Stimulated activated CD4-positive, alpha-beta T cell treated with anti-CD3 and anti-CD28 coated beads, Interleukin-4, amount 100 ng/mL, for 24 hours (primary cell): ENCODE data around the gene HIPK1.
A peak's percentile ranks its signal among the peaks of the same experiment; 100 is the strongest.
"Not testable (repeated sequence)": the region's sequence is repeated elsewhere in the genome, so short reads cannot be mapped to it uniquely, and the experiment has no call there.

Source experiments
- DNase-seq: peaks from one replicate; pipeline ENCODE4 v3.0.0-alpha.2; 2020

The HIPK1 gene

DNA sequence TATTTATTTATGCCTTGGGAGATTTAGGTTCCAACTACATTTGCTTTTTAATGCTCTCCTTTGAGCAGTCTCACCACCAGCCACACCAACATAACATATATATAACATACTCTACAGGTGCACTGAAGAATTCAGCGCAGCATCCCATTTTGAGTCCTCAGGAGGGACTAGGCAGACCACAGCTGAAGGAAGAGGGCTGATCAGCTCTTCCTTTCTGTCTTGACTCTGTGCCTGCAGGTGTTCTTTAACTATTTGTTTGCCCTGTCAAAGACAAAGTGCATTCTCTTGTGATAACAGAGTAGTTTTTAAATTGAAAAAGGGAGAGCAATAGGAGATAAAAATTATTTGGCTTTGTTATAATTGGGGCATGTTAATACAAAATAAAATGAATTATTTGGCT, 17.0 kb downstream of the HIPK1 start:
- no peak for DNase-seq

DNA sequence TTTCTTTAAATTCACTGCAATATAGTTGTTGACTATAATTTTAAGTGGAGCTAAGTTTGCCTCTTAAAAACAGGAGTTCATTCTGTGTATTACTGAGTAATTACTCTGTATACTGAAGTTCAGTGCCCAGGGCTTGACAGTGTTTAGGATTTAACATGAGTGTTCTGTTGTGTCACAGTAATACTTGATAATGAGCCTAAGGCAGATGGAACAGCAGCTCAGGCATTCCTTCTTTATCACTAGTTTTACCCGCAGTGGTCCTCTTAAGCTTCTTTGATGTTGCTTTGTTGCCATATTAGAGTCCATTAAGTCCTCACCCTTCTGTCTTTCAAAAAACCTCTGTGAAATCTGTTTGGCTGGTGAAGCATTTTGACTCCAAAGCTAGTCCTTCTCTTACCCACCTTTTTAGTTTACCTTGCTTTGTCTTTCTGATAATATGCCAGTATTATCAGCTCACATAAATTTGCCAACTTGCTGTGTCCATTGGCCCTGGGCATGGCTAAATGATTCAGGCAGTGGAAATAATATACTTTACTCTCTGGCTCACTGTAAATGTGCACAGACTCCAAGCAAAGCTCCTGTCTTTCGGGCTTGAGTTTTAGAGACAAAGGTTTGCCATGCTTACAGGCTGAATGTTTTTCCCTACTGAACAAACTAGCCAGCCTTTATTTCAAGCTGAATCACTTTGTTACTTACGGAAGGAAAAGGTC, 17.7 kb downstream of the HIPK1 start:
- DNase-seq: no peak

DNA sequence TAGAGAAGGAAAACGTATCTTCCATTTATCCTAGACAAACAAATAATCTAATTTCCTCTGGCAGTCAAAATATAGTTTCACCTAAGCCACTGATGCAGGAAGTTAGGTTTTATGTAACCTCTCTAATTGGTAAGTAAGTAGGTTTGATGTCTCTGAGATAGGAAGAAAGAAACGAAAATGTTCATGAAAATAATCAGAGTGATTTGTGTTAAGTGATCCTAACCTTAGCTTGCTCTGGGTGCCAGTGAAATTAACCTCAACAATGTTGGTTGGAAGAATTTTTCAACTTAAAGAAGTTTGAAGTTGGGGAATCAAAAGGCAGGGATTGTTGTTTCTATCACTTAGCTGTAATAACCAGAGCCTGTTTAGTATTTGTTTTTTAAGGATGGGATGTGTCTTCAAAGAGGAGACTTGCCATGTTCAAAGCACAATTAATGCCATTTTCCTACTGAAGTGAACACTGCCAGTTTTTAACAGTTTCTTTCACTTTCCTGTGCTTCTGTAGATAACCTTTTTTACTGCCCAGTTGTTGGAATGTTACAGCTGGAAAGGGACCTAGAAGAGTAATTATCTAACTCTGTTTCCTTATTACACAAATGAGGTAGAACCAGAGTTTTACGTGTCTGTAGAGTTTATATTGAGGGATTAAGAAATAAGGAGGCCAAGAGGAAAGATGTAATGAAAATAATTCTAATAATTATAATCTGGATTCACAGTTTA, 18.4 kb downstream of the HIPK1 start:
- no peak for DNase-seq

DNA sequence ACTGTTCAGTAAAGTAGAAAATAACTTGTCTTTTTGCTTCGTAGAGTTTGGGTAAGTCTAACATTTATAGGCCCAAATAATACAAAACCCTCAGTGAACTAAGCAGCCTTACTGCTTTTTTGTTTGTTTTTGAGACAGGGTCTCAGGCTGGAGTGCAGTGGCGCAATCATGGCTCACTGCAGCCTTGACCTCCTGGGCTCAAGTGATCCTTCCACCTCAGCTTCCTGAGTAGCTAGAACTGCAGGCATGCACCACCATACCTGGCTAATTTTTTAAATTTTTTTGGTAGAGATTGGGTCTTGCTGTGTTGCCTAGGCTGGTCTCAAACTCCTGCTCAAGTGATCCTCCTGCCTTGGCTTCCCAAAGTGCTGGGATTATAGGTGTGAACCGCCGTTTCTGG, 19.0 kb downstream of the HIPK1 start:
- not testable (repeated sequence) for DNase-seq

DNA sequence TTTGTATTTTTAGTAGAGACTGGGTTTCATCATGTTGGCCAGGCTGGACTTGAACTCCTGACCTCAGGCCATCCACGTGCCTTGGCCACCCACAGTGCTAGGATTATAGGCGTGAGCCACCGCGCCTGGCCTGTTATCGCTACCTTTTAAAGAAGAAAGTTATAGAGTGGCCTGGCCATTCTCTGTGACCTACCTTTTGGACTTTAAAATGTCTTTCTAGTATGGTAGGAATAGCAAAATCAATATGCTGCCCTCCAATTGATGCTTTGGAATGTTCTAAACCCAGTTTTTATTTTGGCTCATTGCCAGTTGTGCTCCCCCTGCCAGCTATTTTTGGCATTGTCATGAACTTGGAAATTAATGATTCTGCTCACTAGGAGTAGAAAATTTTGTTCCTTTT, 19.9 kb downstream of the HIPK1 start:
- DNase-seq: no peak

DNA sequence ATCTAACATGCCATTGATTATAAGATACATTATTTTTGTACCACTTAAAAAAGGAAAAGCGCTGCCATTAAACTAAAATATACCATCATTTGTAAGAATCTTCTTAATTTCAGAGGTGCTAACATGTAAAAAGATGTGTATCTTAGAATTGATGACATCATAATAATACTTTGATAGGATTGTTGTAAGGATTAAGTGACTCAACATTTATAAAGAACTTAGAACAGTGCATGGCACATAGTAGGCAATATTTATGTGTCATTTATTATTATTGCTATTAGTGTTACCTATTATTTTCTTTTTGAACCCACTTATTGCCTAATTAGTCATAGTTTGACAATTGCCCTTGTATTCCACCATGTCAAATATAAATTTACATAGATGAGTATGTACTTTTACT, 21.8 kb downstream of the HIPK1 start:
- DNase-seq: no peak

DNA sequence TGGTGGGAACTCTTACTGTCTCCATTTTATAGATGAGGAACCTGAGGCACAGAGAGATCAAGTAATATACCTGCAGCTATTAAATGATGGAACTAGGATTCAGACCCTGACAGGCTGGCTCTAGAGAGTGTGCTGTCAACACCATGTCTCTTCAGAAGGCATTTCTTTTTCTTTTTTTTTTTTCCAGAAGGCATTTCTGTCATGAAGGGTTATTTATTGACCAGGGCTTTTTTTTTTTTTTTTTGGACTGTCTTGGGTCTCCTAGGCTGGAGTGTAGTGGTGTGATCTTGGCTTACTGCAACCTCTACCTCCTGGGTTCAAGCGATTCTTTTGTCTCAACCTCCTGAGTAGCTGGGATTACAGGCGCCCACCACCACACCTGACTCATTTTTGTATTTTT, 22.6 kb downstream of the HIPK1 start:
- no peak for DNase-seq

DNA sequence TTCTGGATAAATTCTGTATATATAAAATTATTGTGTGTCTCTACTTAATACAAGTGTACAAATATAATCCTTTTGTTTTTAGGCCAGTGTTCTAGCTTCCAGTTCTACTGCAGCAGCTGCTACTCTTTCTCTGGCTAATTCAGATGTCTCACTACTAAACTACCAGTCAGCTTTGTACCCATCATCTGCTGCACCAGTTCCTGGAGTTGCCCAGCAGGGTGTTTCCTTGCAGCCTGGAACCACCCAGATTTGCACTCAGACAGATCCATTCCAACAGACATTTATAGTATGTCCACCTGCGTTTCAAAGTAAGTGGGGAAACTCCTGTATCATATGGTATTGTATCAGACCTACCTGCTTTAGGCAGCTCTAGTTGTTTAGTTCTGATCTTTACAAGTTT, 28.9 kb downstream of the HIPK1 start:
- no peak for DNase-seq

DNA sequence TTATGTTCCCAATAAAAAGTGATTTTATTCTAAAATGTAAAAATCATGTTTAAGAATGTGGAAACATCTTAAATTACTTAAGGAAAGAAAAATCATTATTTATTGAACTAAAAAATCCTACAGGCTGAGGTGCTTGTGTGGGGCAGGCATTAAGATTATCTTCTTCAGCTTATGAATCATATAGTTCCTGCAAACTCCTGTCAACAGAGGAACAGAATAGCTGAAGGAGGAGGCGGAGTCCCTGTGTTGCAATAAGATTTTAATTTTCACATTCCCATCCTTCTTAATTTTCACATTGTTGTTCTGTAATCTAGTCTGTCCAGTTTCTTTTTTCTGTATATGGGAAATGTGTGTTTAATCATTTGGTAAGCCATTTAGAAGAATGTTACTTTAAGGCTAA, 29.6 kb downstream of the HIPK1 start:
- no peak for DNase-seq

DNA sequence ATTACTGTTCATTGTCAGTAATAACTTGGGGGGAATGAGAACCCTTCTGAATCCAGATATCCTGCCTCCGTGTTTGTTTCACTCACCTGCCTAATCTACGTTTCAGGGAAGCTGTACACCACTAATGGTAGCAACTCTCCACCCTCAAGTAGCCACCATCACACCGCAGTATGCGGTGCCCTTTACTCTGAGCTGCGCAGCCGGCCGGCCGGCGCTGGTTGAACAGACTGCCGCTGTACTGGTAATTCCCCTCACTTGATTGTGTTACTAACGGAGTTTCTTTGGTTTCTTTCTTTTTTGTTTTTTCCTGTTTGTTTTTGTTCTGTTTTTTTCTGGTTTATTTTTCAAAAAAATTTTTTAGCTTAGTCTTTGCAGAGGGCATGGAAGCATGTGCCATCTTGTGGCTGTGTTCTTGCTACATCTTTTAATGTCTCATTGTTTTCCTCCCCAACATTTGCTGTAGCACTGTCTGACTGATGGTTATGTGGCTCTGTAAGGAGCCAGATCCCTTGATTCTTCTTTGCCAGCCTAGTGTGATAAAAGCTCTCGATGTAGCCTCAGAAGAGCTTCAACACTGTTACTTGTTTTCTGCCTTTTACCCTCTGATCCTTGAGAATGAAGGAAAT, 34.3 kb downstream of the HIPK1 start:
- DNase-seq: no peak

DNA sequence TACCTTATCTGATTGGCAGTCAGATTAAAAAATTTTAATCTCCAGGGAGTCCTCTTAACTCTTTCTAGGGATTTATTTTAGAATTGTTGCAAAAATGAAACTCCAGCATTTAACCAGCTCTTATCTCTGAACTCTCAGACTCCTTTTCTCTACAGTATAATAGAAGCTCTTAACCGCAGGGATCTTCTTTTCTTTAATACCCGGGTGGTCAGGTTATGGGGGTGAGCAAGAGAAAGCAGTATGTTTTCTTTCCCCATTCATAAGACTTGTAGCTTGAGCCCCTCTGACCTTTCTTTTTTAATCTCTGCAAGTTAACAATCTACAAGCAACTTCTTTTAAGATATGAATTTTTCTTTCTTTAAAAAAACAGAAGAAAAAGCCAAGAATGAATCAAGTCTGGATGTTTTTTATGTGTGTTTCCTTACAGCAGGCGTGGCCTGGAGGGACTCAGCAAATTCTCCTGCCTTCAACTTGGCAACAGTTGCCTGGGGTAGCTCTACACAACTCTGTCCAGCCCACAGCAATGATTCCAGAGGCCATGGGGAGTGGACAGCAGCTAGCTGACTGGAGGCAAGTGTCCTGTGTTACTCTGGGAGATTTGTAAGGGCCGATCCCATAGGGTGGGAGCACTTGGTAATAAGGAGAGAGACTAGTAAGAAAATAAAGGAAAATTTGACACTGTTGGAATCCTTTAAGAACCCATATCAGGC, 36.7 kb downstream of the HIPK1 start:
- DNase-seq: no peak

DNA sequence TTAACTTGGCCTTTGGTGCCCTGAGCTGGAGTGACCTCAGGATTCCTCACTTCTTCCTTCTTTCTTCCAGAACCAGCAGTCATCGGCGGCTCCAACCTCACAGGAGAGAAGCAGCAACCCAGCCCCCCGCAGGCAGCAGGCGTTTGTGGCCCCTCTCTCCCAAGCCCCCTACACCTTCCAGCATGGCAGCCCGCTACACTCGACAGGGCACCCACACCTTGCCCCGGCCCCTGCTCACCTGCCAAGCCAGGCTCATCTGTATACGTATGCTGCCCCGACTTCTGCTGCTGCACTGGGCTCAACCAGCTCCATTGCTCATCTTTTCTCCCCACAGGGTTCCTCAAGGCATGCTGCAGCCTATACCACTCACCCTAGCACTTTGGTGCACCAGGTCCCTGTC, 43.8 kb downstream of the HIPK1 start:
- no peak for DNase-seq

DNA sequence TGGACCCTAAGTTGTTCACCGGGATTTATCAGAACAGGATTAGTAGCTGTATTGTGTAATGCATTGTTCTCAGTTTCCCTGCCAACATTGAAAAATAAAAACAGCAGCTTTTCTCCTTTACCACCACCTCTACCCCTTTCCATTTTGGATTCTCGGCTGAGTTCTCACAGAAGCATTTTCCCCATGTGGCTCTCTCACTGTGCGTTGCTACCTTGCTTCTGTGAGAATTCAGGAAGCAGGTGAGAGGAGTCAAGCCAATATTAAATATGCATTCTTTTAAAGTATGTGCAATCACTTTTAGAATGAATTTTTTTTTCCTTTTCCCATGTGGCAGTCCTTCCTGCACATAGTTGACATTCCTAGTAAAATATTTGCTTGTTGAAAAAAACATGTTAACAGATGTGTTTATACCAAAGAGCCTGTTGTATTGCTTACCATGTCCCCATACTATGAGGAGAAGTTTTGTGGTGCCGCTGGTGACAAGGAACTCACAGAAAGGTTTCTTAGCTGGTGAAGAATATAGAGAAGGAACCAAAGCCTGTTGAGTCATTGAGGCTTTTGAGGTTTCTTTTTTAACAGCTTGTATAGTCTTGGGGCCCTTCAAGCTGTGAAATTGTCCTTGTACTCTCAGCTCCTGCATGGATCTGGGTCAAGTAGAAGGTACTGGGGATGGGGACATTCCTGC, 46.2 kb downstream of the HIPK1 start:
- DNase-seq: no peak

DNA sequence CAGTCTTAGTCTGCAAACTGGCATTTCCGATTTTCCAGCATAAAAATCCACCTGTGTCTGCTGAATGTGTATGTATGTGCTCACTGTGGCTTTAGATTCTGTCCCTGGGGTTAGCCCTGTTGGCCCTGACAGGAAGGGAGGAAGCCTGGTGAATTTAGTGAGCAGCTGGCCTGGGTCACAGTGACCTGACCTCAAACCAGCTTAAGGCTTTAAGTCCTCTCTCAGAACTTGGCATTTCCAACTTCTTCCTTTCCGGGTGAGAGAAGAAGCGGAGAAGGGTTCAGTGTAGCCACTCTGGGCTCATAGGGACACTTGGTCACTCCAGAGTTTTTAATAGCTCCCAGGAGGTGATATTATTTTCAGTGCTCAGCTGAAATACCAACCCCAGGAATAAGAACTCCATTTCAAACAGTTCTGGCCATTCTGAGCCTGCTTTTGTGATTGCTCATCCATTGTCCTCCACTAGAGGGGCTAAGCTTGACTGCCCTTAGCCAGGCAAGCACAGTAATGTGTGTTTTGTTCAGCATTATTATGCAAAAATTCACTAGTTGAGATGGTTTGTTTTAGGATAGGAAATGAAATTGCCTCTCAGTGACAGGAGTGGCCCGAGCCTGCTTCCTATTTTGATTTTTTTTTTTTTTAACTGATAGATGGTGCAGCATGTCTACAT, 47.6 kb downstream of the HIPK1 start:
- DNase-seq: no peak

DNA sequence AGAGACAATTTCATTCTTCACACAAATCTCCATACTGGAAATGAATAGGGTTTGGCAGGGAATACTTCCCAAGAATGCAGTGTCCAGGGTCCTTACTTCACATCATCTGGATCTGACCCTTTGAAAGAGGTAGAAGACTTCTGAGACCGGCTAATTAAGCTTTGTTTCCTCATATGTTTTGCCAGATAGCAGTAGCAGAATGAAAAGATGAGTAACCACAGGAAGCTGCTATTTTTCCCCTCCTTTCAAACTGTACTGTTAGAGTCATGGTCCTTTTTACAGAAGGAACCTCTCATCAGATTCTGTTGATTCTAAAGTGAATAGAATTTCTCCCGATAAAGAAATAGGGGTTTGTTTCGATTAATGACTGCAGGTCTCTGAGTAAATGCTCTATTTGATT, 48.8 kb downstream of the HIPK1 start:
- no peak for DNase-seq

DNA sequence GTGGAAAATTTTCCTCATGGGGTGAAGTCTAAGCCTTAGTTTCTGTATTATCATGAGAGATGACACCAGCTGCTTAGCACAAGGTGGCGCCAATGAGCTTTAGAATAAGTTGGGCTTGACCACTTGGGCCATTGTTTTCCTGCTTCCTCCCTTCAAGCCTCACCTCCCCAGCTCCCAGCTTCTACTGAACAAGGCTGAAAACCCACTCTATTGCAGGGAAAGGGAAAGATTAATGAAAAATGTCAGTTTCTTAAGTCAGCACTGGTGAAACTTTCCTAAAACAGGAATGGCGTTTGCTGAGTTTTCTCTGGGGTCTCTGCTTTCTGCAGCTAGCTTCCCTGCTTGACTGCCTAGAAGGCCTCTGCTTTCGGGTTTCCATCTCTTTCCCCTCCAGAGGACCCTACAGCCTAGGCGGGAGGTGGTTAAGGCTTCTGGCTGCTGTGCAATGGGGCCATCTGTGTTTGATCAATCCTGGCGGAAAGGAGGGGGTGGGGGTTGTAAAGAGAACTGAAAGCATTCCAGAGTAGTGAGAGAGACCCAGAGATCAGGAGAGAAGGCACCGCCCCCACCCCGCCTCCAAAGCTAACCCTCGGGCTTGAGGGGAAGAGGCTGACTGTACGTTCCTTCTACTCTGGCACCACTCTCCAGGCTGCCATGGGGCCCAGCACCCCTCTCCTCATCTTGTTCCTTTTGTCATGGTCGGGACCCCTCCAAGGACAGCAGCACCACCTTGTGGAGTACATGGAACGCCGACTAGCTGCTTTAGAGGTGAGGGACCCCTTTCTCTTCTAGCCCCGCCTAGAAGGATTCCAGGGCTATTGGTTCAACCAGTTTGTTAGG, 50.0 kb downstream of the HIPK1 start, which contains the start of gene OLFML3:
Gene OLFML3 (plus strand): TSS at position 612 of the 840 bp plus-strand sequence. CDS start 43 bp downstream, at position 655.
- peak; percentile 60 for DNase-seq

DNA sequence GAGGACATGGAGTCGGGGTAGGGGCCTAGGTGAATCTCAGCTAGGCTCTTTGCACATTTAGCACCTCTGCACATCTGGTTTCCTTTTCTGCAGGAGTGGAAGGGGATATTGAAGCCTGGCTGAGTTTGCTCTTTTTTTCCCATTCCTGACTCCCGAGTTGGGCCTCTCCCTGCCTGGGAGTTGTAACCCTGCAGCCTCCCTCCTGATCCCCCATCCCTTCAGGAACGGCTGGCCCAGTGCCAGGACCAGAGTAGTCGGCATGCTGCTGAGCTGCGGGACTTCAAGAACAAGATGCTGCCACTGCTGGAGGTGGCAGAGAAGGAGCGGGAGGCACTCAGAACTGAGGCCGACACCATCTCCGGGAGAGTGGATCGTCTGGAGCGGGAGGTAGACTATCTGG, 51.0 kb downstream of the HIPK1 start:
- DNase-seq: no peak

DNA sequence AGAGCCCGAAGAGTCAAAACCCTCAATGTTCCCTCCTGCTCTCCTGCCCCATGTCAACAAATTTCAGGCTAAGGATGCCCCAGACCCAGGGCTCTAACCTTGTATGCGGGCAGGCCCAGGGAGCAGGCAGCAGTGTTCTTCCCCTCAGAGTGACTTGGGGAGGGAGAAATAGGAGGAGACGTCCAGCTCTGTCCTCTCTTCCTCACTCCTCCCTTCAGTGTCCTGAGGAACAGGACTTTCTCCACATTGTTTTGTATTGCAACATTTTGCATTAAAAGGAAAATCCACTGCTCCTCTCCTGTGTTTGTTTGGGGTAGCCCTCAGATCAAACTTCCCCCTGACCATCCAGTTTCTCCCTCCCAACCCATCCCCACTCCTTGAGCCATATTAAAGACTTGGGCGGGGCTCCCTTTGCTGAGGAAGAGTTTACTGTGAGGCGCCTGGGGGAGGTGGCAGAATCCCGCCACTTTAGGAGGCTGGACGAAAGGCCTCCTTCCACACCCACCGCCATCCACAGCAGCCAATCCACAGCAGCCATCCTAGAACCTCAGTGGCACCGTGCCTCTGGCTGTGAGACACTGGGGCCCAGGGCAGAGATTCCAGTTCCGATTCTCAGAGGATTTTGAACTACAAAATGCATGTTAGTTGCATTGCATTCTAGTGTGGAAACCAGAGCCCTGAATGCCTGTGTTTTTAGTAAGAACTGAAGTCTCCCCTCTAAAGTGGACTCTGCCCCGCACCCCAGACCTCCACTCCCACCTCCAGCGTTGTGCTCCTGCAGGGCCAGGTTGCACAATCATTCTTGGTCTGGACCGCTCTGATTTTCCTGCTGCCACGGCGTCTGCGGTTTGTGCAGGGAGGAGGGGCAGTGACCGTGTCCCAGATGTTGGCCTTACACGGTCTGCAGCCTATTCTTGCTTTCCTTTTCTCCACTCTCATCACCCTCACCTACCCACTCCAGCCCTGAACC, 53.1 kb downstream of the HIPK1 start:
- DNase-seq: no peak

DNA sequence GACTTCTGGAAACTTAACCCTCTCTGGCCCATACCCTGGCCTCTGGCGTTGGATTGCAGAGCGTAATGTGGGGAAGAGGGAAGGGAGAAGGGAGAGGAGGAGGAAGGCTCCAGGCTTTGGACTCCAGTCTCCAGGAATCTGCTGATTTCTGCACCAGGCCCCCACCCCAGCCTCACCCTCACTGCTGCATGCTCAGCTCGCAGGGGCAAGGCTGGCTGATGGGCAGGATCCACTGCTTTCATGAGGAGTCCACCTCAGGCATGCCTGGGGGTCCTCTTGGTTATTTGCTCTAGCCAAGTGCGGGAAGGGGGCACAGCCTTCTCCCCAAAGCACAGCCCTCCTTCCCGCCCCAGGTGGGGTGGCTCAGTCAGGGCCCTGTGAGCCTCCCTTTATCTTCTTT, 53.8 kb downstream of the HIPK1 start:
- DNase-seq: no peak

DNA sequence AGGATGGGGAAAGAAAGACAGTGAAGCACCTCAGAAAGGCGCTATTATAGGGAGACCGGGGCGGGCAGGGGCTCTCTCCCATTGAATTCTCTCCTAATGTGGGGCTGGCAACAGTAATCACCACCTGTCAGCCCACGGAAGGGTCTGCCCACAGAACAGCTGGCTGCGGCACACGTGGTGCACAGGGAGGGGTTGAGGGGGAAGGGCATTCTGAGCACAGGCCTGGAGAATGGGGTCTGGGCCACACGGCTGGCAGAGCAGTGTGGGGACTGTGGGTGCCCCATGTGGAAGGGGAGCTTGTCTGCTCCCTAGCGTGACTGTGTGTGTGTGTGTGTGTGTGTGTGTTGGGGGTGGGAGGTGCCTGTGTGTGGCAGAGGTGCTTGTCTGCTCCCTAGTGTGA, 54.3 kb downstream of the HIPK1 start:
- no peak for DNase-seq
